HFFc6 (cell line): ENCODE results near the gene RNF111. TPM values are rescaled to one million over a fixed set of nuclear protein-coding genes. Genes with fewer than 3 reads are reported as not detected.

Experiments
- DNase-seq: peaks from one replicate; pipeline ENCODE4 v3.0.0-alpha.2; 2018
- H3K27ac Mint-ChIP-seq: 2 replicates; pipeline ENCODE4 v1.8.0; 2020; ENCODE audit warnings: mild to moderate bottlenecking, mixed read lengths
- H3K27me3 Mint-ChIP-seq: 2 replicates; pipeline ENCODE4 v1.8.0; 2021; ENCODE audit warnings: mild to moderate bottlenecking, moderate library complexity, mixed read lengths; ENCODE audit not compliant: insufficient read depth
- H3K36me3 Mint-ChIP-seq: 2 replicates; pipeline ENCODE4 v1.8.0; 2021; ENCODE audit warnings: low read depth, mixed read lengths
- H3K4me1 Mint-ChIP-seq: 2 replicates; pipeline ENCODE4 v1.8.0; 2020; ENCODE audit warnings: low read depth, mixed read lengths
- H3K4me3 Mint-ChIP-seq: 2 replicates; pipeline ENCODE4 v1.8.0; 2020; ENCODE audit warnings: mild to moderate bottlenecking, moderate library complexity, mixed read lengths
- H3K9me3 Mint-ChIP-seq: 2 replicates; pipeline ENCODE4 v1.8.0; 2020; ENCODE audit warnings: mild to moderate bottlenecking, mixed read lengths
- CTCF ChIP-seq: fragments of 200-600 bp; sonication (generic); IDR thresholded peaks from 2 replicates; pipeline ENCODE4 v1.5.0; 2021; ENCODE audit warnings: antibody characterized with exemption, mild to moderate bottlenecking
- long read RNA-seq: library from polyadenylated mRNA; unstranded; transcript quantifications from one replicate; pipeline ENCODE4 v2.0.0, GENCODE V29; 2019
- total RNA-seq, 6 experiments: library from RNA; stranded (reverse); fragmentation: NEBNext Ultra II Directional; extraction: Animal tissue kit (Norgen Biotek cat#: 25700); gene quantifications; 2 replicates in 1 of 6; 3 replicates in 5 of 6; pipeline ENCODE4 v1.2.3, GENCODE V29; 2021

Gene RNF111
- 10 to 100 TPM; 29.1 to 32.7 (median 32.4) TPM for total RNA-seq
- long read RNA-seq, full-length matches to known transcripts = 1 of 12 reads
- long read RNA-seq, partial matches to known transcripts = 7 of 12 reads
- long read RNA-seq, other reads (novel, unspliced or antisense) = 4 of 12 reads

- H3K4me3 Mint-ChIP-seq = peak within 1 kb of the TSS; percentile 94
- H3K27me3 Mint-ChIP-seq = no peaks in the 10 kb centered on the region; the same call in 1 of the 2 replicates
- H3K4me1 Mint-ChIP-seq = peaks cover 35% of the 10 kb centered on the region
- H3K36me3 Mint-ChIP-seq = peaks cover 13% of the 10 kb centered on the region; the same call in 1 of the 2 replicates
- DNase-seq = peak; percentile 96
- H3K27ac Mint-ChIP-seq = peak within 1 kb of the TSS; percentile 90
- no peak for TF ChIP-seq CTCF
- H3K9me3 Mint-ChIP-seq = no peaks in the 10 kb centered on the region
These were observed at the start of gene RNF111 for GRCh38 chr15:58987491-58988005. TSS of gene RNF111 (plus strand) at chr15:58987663. CDS start at chr15:59030823, 43,160 bp downstream.

- Mint-ChIP-seq H3K4me3 (no peak overlapping the region), H3K4me1 (peaks cover 15% of the 10 kb centered on the region), H3K36me3 (no peaks in the 10 kb centered on the region), H3K27ac (no peak overlapping the region), H3K9me3 (no peaks in the 10 kb centered on the region), H3K27me3 (peaks cover 7% of the 10 kb centered on the region; the same call in 1 of the 2 replicates)
- TF ChIP-seq CTCF = no peak
- no peak for DNase-seq
These were observed 40.3 kb upstream of the RNF111 start for GRCh38 chr15:58947179-58947578.

- 0 out of 2 replicates have a peak overlapping the region, but pooled peaks have one; percentile 79 for H3K27ac Mint-ChIP-seq
- H3K4me3 Mint-ChIP-seq = no peak overlapping the region
- H3K4me1 Mint-ChIP-seq = peaks cover 28% of the 10 kb centered on the region
- no peaks in the 10 kb centered on the region for H3K9me3 Mint-ChIP-seq
- no peaks in the 10 kb centered on the region for H3K36me3 Mint-ChIP-seq
- peak; percentile 62 for DNase-seq
- peaks cover 4% of the 10 kb centered on the region; the same call in 1 of the 2 replicates for H3K27me3 Mint-ChIP-seq
- no peak for TF ChIP-seq CTCF
These were observed 36.0 kb upstream of the RNF111 start for GRCh38 chr15:58951388-58952007.

DNA sequence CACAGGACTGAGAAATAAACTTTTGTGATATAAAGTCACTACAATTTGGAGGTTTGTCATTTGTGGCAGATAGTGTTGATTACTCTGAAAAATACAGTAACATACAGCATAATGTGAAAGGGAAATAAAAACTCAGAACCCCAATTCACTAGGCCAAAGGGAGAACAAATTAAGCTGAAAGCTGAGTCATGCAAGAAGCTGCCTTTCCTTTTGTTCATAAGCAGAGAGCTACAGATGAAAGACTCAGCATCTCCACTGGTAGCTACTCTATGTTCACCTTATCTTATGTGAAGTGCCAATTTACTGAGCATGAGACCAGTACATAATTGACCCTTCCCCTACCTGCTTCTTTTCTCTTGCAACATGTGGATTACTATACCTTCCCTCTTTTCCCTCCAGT, 34.7 kb upstream of the RNF111 start:
- peak overlapping the region; percentile 79 for H3K27ac Mint-ChIP-seq
- peak; percentile 43 for DNase-seq
- no peaks in the 10 kb centered on the region for H3K36me3 Mint-ChIP-seq
- no peaks in the 10 kb centered on the region for H3K9me3 Mint-ChIP-seq
- H3K4me3 Mint-ChIP-seq = peak overlapping the region; percentile 28; the same call in 1 of the 2 replicates
- peaks cover 29% of the 10 kb centered on the region for H3K4me1 Mint-ChIP-seq
- no peak for TF ChIP-seq CTCF
- peaks cover 4% of the 10 kb centered on the region; the same call in 1 of the 2 replicates for H3K27me3 Mint-ChIP-seq

DNA sequence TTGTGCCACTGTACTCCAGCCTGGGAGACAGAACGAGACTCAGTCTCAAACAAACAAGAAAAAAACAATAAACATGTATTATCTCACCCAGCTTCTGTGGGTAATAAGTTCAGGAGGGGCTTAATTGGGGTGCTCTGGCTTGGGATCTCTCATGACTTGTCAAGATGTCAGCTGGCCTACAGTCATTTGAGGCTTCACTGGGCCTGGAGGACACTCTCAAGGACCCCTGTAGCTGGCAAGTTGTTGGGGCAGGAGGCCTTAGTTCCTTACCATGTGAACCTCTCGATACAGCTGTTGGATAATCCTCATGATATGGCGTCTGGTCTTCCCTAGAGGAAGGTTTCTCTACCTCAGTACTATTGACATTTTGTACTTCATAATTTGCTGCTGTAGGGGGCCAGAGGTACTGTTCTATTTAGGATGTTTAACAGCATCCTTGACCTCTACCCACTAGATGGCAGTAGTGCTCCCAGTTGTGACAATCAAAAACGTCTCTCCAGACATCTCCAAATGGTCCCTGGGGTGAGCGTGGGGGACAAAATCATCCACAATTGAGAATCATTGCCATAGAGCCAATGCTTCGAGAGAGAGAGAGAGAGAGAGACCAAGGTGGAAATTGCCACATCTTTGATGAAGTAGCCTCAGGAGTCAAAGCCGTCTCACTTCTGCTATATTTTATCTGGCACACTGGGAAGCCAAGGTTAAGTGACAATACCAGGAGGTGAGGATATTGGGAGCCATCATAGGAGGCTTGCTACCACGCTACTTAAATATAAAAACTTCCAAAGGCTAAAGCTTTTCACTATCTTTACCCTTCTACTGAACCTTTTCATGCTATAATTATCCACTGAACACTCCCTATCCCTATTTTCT, 30.1 kb upstream of the RNF111 start:
- H3K27me3 Mint-ChIP-seq = no peaks in the 10 kb centered on the region; the same call in 1 of the 2 replicates
- DNase-seq = peak; percentile 73
- H3K4me1 Mint-ChIP-seq = peaks cover 29% of the 10 kb centered on the region
- H3K36me3 Mint-ChIP-seq = no peaks in the 10 kb centered on the region
- peak overlapping the region; percentile 71 for H3K4me3 Mint-ChIP-seq
- no peaks in the 10 kb centered on the region for H3K9me3 Mint-ChIP-seq
- H3K27ac Mint-ChIP-seq = no peak overlapping the region
- TF ChIP-seq CTCF = peak; percentile 89
